GM10266 (cell line): ENCODE data around the gene CNTN3.

Experiments used
- DNase-seq: peaks from one replicate; pipeline ENCODE4 v3.0.0; 2012; ENCODE audit errors: extremely low spot score
- TF ChIP-seq, protein P1 (sequence below): IDR thresholded peaks from 2 replicates; pipeline ENCODE4 v1.5.1; 2012; ENCODE audit warnings: mild to moderate bottlenecking, low read depth; ENCODE audit not compliant: control insufficient read depth, insufficient read depth; ENCODE audit errors: missing control alignments

The CNTN3 gene

DNA sequence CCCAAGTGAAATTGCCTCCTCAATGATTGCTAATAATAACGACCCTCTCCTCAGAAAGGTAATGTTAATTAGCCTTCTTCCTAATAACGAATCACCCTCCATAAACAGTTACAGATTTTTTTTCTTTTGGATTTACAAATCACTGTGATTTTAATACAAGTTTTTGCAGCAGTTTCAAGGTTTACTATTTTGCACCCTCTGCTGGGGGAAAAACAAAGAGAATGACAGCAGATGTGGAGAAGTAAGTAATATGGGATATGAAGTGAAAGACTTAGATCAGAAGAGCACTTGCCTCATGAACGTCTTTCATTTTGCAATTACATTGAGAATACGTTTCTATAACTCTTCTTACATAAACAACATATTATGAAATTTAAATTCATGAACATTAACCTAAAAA, 16.1 kb upstream of the CNTN3 start:
- TF ChIP-seq, protein P1, sequence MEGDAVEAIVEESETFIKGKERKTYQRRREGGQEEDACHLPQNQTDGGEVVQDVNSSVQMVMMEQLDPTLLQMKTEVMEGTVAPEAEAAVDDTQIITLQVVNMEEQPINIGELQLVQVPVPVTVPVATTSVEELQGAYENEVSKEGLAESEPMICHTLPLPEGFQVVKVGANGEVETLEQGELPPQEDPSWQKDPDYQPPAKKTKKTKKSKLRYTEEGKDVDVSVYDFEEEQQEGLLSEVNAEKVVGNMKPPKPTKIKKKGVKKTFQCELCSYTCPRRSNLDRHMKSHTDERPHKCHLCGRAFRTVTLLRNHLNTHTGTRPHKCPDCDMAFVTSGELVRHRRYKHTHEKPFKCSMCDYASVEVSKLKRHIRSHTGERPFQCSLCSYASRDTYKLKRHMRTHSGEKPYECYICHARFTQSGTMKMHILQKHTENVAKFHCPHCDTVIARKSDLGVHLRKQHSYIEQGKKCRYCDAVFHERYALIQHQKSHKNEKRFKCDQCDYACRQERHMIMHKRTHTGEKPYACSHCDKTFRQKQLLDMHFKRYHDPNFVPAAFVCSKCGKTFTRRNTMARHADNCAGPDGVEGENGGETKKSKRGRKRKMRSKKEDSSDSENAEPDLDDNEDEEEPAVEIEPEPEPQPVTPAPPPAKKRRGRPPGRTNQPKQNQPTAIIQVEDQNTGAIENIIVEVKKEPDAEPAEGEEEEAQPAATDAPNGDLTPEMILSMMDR: no peak
- DNase-seq: no peak

DNA sequence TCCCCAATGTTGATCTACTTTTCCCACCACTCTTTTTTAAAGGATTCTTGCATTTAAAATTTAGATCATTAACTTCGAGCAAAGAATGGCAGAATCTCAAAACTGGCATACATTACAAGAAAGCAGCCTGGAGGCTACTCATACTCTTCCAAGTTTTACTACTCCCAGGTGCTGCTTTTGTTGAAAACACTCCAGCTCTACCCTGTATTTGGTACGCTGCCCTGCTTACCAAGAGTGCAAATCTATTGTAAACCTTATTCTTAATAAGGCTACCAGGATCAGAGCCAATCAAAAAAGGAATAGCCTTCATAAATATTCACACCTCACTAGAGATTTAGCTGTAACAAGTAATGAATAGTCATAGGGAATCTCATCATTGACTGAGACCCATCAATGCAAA, 11.6 kb upstream of the CNTN3 start:
- TF ChIP-seq, protein P1: no peak
- DNase-seq: no peak

DNA sequence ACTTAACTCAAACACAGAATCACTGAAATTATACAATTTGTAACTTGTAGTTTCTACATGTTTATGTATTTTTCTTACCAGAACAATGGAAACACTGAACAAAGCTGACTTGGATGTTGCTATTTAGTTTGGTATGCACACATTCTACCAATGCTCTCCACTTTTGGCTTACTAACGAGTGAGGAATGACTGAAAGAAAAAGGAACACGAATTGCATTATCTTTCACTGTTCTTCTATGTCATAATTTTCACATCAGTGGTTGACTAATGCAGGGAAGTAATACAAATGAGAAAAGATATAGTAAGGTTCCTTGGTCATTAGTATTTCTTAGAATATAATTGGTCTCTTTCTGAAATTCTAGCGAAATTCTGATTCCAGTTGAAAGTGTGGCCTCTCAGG, 9.8 kb upstream of the CNTN3 start:
- TF ChIP-seq, protein P1: no peak
- no peak for DNase-seq

DNA sequence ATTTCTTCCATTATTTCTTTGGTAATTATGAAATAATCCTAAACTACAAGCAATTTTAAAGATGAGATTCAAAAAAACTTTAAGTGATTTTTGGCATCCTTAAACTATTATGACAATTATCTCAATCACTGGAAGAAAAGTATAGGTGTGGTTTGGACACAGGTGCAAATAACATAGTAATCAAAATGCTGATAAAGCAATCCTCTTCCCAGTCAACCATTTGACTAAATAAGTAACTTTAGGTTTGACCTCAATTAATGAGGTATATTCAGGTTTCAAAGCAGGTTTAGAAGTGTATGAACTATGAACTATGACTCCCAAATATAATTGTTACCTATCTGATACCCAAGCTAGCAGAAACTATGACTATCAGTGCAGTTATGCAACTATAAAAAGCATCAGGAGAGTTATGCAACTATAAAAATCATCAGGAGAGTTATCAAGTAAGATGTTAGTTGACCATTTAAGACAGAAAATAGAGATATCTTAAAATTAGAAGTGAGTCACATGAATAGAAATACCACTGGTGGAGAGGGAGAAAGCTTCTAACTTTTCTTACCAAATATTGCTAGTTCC, 8.9 kb upstream of the CNTN3 start:
- DNase-seq: no peak
- TF ChIP-seq, protein P1: no peak

DNA sequence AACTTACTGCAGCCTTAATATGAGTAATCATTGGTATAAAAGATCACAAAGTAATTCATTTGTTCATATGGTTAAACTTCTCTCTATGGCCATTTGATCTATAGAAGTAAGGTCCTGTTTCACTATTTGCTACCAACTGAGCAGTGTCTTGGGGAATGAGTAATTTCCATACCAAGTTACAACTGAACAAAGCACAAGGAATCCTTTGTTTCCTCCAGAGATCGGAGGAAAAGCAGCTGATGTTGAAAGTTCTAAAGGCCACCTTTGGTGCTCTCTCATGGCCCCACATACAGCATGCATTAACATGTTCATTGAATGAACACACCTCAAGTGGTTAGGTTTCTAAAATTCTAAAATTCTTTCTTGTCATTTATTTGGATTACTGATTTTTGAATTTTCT, 7.1 kb upstream of the CNTN3 start:
- TF ChIP-seq, protein P1: no peak
- no peak for DNase-seq

DNA sequence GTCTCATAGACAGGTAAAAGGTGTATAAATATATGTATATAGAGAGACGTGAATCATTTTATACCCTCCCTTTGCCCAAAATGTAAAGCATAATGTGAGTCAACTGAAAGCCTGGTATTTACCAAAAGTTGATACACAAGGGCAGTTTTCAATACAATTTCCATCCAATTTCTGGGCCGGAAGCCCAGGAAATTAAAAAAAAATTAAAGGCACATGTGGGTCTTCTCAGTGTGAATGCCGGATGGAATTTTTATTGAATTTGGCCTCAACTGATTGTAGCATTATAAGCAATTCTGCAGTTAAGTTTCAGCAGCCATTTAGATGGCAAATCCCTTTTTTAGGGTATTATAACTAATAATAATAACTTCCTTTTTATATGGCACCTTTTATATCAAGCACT, 3.3 kb upstream of the CNTN3 start:
- TF ChIP-seq, protein P1: no peak
- DNase-seq: no peak

DNA sequence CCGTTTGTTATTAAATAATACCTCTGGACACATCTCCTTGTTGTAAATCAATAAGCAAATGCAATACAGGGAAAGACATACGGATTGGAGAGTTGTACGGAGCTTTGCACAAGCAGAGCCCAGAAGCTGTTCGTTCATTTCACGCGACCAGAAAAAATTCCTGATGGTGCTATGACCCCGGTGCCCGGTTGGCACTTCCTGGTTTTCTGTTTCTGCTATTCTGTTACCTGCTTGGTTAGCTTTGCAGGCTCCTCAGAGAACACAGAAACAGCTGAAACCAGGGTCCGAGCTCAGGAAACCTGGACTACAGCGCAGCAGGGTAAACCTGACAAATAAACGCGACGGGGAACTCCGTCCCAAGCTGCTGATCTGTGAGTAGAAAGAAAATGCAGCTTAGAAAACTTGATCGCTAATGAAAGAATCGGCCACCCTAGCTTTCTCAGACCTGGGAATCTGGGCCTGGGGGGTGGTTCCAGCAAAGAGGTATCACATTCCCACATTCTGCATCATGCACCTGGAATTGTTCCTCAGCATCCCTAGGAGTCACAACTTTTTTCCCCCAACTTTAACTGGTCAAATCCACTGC, 845 bp downstream of the CNTN3 start:
- TF ChIP-seq, protein P1: no peak
- DNase-seq: no peak
